Measurements from ENCODE around the gene NKAPL.
"Not testable (repeated sequence)": the region's sequence is repeated elsewhere in the genome, so short reads cannot be mapped to it uniquely, and the experiment has no call there.

Gene NKAPL

GRCh38 chr6:28296520-28297060 lies 37.5 kb downstream of the NKAPL start:
- no peak for DNase-seq (ENCODE audit: low read depth in 2 of 2, low spot score in 1 of 2)

GRCh38 chr6:28303570-28303969 lies 44.5 kb downstream of the NKAPL start:
- no peak for DNase-seq (ENCODE audit: low read depth in 2 of 2, low spot score in 1 of 2)

GRCh38 chr6:28306363-28306762 lies 47.3 kb downstream of the NKAPL start:
- DNase-seq (ENCODE audit: low read depth in 2 of 2, low spot score in 1 of 2) = not testable (repeated sequence)

Measured in stimulated activated CD8-positive, alpha-beta memory T cell treated with anti-CD3 and anti-CD28 coated beads, Interleukin-4, amount 100 ng/mL, for 1 hour (primary cell).